ENCODE data around the gene GIMAP8.
"Not testable (repeated sequence)": the region's sequence is repeated elsewhere in the genome, so short reads cannot be mapped to it uniquely, and the experiment has no call there.

The GIMAP8 gene

GRCh38 chr7:150515248-150516147 is 65.1 kb downstream of the GIMAP8 start:
- no peak for TF ChIP-seq CTCF (IDR thresholded peaks at IDR 0.05)
- DNase-seq (ENCODE audit: low spot score): no peak
- peak overlapping the region; percentile 65 for H3K4me3 ChIP-seq
- H3K27ac ChIP-seq: peak overlapping the region in 1 of 2 donors; percentile 68

GRCh38 chr7:150516956-150517745 is 66.7 kb downstream of the GIMAP8 start:
- H3K4me3 ChIP-seq: peak overlapping the region; percentile 65
- TF ChIP-seq CTCF (IDR thresholded peaks at IDR 0.05): no peak
- DNase-seq (ENCODE audit: low spot score): no peak
- peak overlapping the region in 1 of 2 donors; percentile 6 for H3K27ac ChIP-seq

- Histone ChIP-seq H3K27ac (no peak overlapping the region), H3K4me3 (peak overlapping the region; percentile 51)
- no peak for DNase-seq (ENCODE audit: low spot score)
- TF ChIP-seq CTCF (IDR thresholded peaks at IDR 0.05): no peak
Observed at GRCh38 chr7:150519310-150519709, 68.9 kb downstream of the GIMAP8 start.

- TF ChIP-seq CTCF (IDR thresholded peaks at IDR 0.05): no peak
- H3K27ac ChIP-seq: peak overlapping the region in 1 of 2 donors; percentile 34
- H3K4me3 ChIP-seq: peak overlapping the region; percentile 44
- DNase-seq (ENCODE audit: low spot score): no peak
Observed at GRCh38 chr7:150520145-150520544, 69.7 kb downstream of the GIMAP8 start.

- H3K4me3 ChIP-seq; H3K27ac ChIP-seq; DNase-seq (ENCODE audit: low spot score): not testable (repeated sequence)
Observed at GRCh38 chr7:150522931-150523330, 72.5 kb downstream of the GIMAP8 start.

- no peak overlapping the region for H3K27ac ChIP-seq
- no peak for TF ChIP-seq CTCF (IDR thresholded peaks at IDR 0.05)
Observed at GRCh38 chr7:150524018-150524417, 73.6 kb downstream of the GIMAP8 start.

More at GRCh38 chr7:150524018-150524417, 73.6 kb downstream of the GIMAP8 start:
- no peak overlapping the region for H3K4me3 ChIP-seq
- DNase-seq (ENCODE audit: low spot score): no peak

Measured in coronary artery (tissue), 2 donors.